PC-9 (cell line): ENCODE results near the gene AOC1. TPM values are rescaled to one million over a fixed set of nuclear protein-coding genes. Genes with fewer than 3 reads are reported as not detected.

Source experiments
- BruUV-seq: library from RNA; stranded (reverse); fragments of 400-500 nt; replicated peaks from 2 replicates; lab custom pipeline; 2021; lab: Mats Ljungman, UMichigan
- CTCF ChIA-PET: fragments of 300-600 bp; sonication (Branson Sonifier 250); formaldehyde crosslinking; loops from one replicate; lab custom pipeline; 2022; ENCODE audit warnings: antibody characterized with exemption; lab: Charles Lee
- POLR2A ChIA-PET: fragments of 300-600 bp; sonication (Branson Sonifier 250); formaldehyde crosslinking; loops from one replicate; lab custom pipeline; 2022; ENCODE audit warnings: antibody characterized with exemption; ENCODE audit not compliant: unreplicated experiment; lab: Charles Lee
- DNase-seq, 2 experiments: peaks; one replicate each; pipeline versions ENCODE4 v3.0.0 to v3.0.0-alpha.2; 2015 to 2022; ENCODE audit warnings: mixed read lengths in 1 of 2
- H2AFZ ChIP-seq: fragments of 200-600 bp; sonication (generic); 2 replicates; pipeline ENCODE4 v1.8.1; 2017; ENCODE audit warnings: antibody characterized with exemption
- H3F3A ChIP-seq: fragments of 200-600 bp; sonication (generic); 2 replicates; pipeline ENCODE4 v1.8.1; 2017; ENCODE audit warnings: antibody characterized with exemption, mild to moderate bottlenecking, low read depth; ENCODE audit not compliant: insufficient read depth
- H3K27ac ChIP-seq: fragments of 200-600 bp; sonication (generic); 2 replicates; pipeline ENCODE4 v1.6.1; 2016; ENCODE audit warnings: mixed run types
- H3K27me3 ChIP-seq: fragments of 200-600 bp; sonication (generic); 2 replicates; pipeline ENCODE4 v1.6.1; 2016; ENCODE audit warnings: low read depth, mixed run types; ENCODE audit not compliant: insufficient read depth
- H3K36me3 ChIP-seq: fragments of 200-600 bp; sonication (generic); 2 replicates; pipeline ENCODE4 v1.6.1; 2016; ENCODE audit warnings: low read depth, mixed run types
- H3K4me1 ChIP-seq: fragments of 200-600 bp; sonication (generic); replicated peaks from 2 replicates; pipeline ENCODE4 v1.6.1; 2016; ENCODE audit warnings: mixed run types; ENCODE audit not compliant: insufficient read depth
- H3K4me2 ChIP-seq: fragments of 200-600 bp; sonication (generic); 2 replicates; pipeline ENCODE4 v1.6.1; 2017; ENCODE audit warnings: mixed run types
- H3K4me3 ChIP-seq: fragments of 200-600 bp; sonication (generic); 2 replicates; pipeline ENCODE4 v1.6.1; 2016; ENCODE audit warnings: mixed run types
- H3K79me2 ChIP-seq: fragments of 200-600 bp; sonication (generic); 2 replicates; pipeline ENCODE4 v1.6.1; 2017; ENCODE audit warnings: low read depth, mixed run types
- H3K9me2 ChIP-seq: fragments of 200-600 bp; sonication (generic); 2 replicates; pipeline ENCODE4 v1.8.1; 2017; ENCODE audit warnings: mild to moderate bottlenecking; ENCODE audit not compliant: insufficient read depth
- H3K9me3 ChIP-seq: fragments of 200-600 bp; sonication (generic); 2 replicates; pipeline ENCODE4 v1.8.1; 2016; ENCODE audit warnings: low read depth; ENCODE audit not compliant: insufficient read depth
- H4K20me1 ChIP-seq: fragments of 200-600 bp; sonication (generic); 2 replicates; pipeline ENCODE4 v1.8.1; 2017; ENCODE audit not compliant: insufficient read depth
- EZH2 ChIP-seq: fragments of 200-600 bp; sonication (generic); IDR thresholded peaks from 2 replicates; pipeline ENCODE4 v1.8.0; 2017; ENCODE audit warnings: antibody characterized with exemption, low read depth
- intact Hi-C: fragments of 100-400 bp; cut with micrococcal nuclease; formaldehyde crosslinking; loops from one replicate; pipeline ENCODE4 v1.10.0; 2022; ENCODE audit not compliant: unreplicated experiment
- total RNA-seq: library from RNA; stranded (reverse); gene quantifications from 2 replicates; pipeline ENCODE4 v1.2.3, GENCODE V29; 2021
- TF ChIP-seq, protein P1 (sequence below): fragments of 200-600 bp; sonication (generic); conservative IDR thresholded peaks from 2 replicates; pipeline ENCODE4 v1.6.1; 2017; ENCODE audit warnings: mixed run types, antibody characterized with exemption, mild to moderate bottlenecking, moderate library complexity

Gene AOC1
- total RNA-seq, 1 experiment from 2014 or later, result 11.4 TPM

DNA sequence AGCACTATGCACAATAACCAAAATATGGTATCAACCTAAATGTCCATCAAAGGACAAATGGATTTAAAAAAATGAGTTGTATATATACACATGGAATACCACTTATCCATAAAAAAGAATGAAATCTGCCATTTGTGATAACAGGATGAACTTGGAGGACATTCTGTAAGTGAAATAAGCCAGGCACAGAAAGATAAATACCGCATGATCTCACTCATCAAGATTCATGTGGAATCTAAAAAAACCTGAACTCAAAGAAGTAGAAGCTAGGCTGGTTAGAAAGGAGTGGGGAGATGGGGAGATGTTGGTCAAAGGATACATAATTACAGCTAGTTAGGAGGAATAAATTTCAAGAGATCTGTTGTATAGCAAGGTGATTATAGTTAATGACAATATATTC, 17.3 kb upstream of the AOC1 start:
- no peaks in the 10 kb centered on the region for H3F3A ChIP-seq
- H3K27me3 ChIP-seq, result peaks cover 53% of the 10 kb centered on the region
- no peak overlapping the region for H3K4me3 ChIP-seq
- H3K36me3 ChIP-seq, result no peaks in the 10 kb centered on the region
- H3K9me3 ChIP-seq, result no peaks in the 10 kb centered on the region
- intact Hi-C loops, result no loop called here
- TF ChIP-seq EZH2, result no peak
- TF ChIP-seq, protein P1, sequence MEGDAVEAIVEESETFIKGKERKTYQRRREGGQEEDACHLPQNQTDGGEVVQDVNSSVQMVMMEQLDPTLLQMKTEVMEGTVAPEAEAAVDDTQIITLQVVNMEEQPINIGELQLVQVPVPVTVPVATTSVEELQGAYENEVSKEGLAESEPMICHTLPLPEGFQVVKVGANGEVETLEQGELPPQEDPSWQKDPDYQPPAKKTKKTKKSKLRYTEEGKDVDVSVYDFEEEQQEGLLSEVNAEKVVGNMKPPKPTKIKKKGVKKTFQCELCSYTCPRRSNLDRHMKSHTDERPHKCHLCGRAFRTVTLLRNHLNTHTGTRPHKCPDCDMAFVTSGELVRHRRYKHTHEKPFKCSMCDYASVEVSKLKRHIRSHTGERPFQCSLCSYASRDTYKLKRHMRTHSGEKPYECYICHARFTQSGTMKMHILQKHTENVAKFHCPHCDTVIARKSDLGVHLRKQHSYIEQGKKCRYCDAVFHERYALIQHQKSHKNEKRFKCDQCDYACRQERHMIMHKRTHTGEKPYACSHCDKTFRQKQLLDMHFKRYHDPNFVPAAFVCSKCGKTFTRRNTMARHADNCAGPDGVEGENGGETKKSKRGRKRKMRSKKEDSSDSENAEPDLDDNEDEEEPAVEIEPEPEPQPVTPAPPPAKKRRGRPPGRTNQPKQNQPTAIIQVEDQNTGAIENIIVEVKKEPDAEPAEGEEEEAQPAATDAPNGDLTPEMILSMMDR, result no peak
- H3K4me2 ChIP-seq, result no peak overlapping the region
- H3K79me2 ChIP-seq, result no peaks in the 10 kb centered on the region
- no peak for DNase-seq
- CTCF ChIA-PET, result interaction anchor here (0.7 kb wide), 1 partner anchor 75 kb away, joined by 4 read pairs; no protein-coding TSS in a partner anchor
- H2AFZ ChIP-seq, result no peak overlapping the region
- H3K9me2 ChIP-seq, result no peaks in the 10 kb centered on the region
- H3K4me1 ChIP-seq, result no peaks in the 10 kb centered on the region
- no peaks in the 10 kb centered on the region for H4K20me1 ChIP-seq
- H3K27ac ChIP-seq, result no peak overlapping the region
- POLR2A ChIA-PET, result no interaction called here
- no TSS peak for BruUV-seq

DNA sequence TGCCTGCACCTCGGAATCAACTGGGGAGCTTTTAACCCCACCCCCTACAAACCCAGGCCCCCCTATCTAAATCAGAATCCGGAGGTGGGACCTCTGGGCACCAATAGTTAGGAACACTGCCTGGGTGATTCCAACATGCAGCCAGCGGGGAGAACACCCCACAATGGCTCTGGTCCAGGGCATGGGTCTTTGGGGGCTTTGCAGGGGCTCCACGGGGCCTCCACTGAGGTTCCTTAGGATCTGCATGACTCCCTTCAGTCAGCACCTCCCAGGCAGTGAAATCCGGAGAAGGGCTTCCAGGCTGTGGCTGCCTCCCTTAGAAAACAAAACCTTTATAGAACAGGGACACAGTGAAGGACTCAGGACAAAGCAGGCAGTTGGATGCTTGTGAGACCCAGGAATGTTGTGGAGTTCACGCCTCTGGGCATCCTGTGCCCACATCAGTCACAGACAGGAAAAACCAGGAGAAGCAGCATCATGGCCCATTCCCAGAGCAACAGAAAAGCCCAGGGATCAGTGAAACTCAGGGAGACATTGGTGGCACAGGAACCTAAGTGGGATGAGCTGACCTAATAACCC, 16.5 kb upstream of the AOC1 start:
- no peaks in the 10 kb centered on the region for H3K9me2 ChIP-seq
- peaks cover 61% of the 10 kb centered on the region for H3K27me3 ChIP-seq
- H3K4me1 ChIP-seq, result no peaks in the 10 kb centered on the region
- POLR2A ChIA-PET, result no interaction called here
- no peaks in the 10 kb centered on the region for H3K9me3 ChIP-seq
- TF ChIP-seq EZH2, result no peak
- TF ChIP-seq, protein P1, result no peak
- CTCF ChIA-PET, result no interaction called here
- intact Hi-C loops, result no loop called here
- BruUV-seq, result no TSS peak
- no peak overlapping the region for H2AFZ ChIP-seq
- H3F3A ChIP-seq, result no peaks in the 10 kb centered on the region
- no peaks in the 10 kb centered on the region for H4K20me1 ChIP-seq
- H3K79me2 ChIP-seq, result no peaks in the 10 kb centered on the region
- no peak overlapping the region for H3K27ac ChIP-seq
- H3K4me2 ChIP-seq, result no peak overlapping the region
- no peak for DNase-seq
- no peaks in the 10 kb centered on the region for H3K36me3 ChIP-seq
- H3K4me3 ChIP-seq, result no peak overlapping the region

DNA sequence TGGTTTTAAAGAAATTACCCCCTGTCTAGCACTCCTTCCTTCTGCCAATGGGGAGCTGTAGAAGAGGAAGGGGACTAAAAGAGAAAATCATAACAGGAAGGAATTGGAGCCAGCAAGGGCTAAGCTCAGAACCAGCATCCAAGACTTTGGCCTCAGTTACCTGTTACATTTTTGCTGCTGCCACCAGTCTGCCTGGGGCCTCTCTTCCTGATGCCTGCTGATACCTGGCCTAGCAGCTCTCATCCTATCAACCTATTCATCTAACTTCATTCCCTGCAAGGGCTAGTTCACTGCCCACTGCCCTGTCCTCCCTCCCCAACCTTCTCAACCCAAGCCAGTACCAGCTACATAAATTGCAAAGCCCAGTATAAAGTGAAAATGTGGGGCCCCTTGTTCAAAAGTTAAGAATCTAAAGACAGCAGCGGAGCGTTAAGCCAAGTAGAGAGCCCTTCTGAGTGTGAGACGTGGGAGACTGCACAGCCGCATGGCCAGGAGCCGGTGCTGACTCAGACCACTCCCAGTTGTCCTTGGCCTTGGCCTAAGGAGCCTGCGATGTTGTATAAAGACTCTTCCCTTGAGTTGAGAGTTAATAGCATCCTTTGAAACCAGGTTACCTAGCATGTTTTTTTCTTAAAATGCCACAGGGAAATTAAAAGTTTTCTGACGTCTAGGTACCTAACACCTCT, 13.2 kb upstream of the AOC1 start:
- Histone ChIP-seq H3F3A (no peaks in the 10 kb centered on the region), H3K4me2 (no peak overlapping the region), H3K36me3 (no peaks in the 10 kb centered on the region), H4K20me1 (no peaks in the 10 kb centered on the region), H3K9me3 (no peaks in the 10 kb centered on the region), H3K4me1 (no peaks in the 10 kb centered on the region), H3K9me2 (no peaks in the 10 kb centered on the region), H3K27me3 (peaks cover 74% of the 10 kb centered on the region), H2AFZ (no peak overlapping the region), H3K27ac (no peak overlapping the region), H3K79me2 (no peaks in the 10 kb centered on the region), H3K4me3 (no peak overlapping the region)
- intact Hi-C loops, result no loop called here
- no peak for TF ChIP-seq EZH2
- TF ChIP-seq, protein P1, result no peak
- ChIA-PET CTCF (no interaction called here), POLR2A (interaction anchor here (0.7 kb wide), 1 partner anchor 87 kb away, joined by 4 read pairs; no protein-coding TSS in a partner anchor)
- DNase-seq, result no peak
- BruUV-seq, result no TSS peak
